Measurements from ENCODE around the gene TEFM. TPM values are rescaled to one million over a fixed set of nuclear protein-coding genes. Genes with fewer than 3 reads are reported as not detected.

The TEFM gene
- total and polyA plus RNA-seq, 2 of the 8 experiments (the other 6 are each of a cell fraction or from before 2014, with no cell fraction given), result 6.1 to 10.9 TPM

- no peak overlapping the region for H3K27ac ChIP-seq (ENCODE audit: low read depth, low read length)
- H3K27me3 ChIP-seq (replicated peaks in 1 of 4; ENCODE audit: control insufficient read depth in 3 of 4, extremely low read depth in 1 of 4, insufficient read depth in 3 of 4, low read length in 3 of 4), result no peaks in the 10 kb centered on the region
- no peak overlapping the region for H2BK20ac ChIP-seq (ENCODE audit: low read length)
- no peaks in the 10 kb centered on the region for H3K9me3 ChIP-seq (ENCODE audit: insufficient read depth in 2 of 2, low read depth in 1 of 2, low read length in 1 of 2)
- 97% methylated on average over 6 of the region's 6 CpGs; no CpG with 5 or more reads in 1 of the 2 experiments for WGBS, 2 experiments (ENCODE audit: extremely low coverage in 1 of 2, insufficient coverage in 1 of 2, insufficient read length in 1 of 2, insufficient replicate concordance in 2 of 2, low coverage in 1 of 2, low lambda C conversion rate in 2 of 2, missing lambda C conversion rate in 1 of 2)
- ChIA-PET CTCF (ENCODE audit: partially characterized antibody) (interaction anchor here (0.5 kb wide), 1 partner anchor 195 kb away, joined by 3 read pairs; no protein-coding TSS in a partner anchor), POLR2A (ENCODE audit: partially characterized antibody) (interaction anchor here (1.2 kb wide), 1 partner anchor 32 kb away, joined by 4 read pairs; no protein-coding TSS in a partner anchor)
- no peak overlapping the region for H3K18ac ChIP-seq (ENCODE audit: extremely low read depth, low read length)
- no peak overlapping the region for H3K4me2 ChIP-seq (ENCODE audit: insufficient read depth in 1 of 2, low read depth in 2 of 2, low read length in 2 of 2)
- H3K36me3 ChIP-seq (ENCODE audit: control insufficient read depth in 2 of 4, insufficient read depth in 4 of 4, low read length in 3 of 4), result peaks cover 8 to 67% (median 21%) of the 10 kb centered on the region in 4 experiments; a peak in 7 of 8 replicates
- H3K4ac ChIP-seq (replicated peaks; ENCODE audit: insufficient read length, low read depth, low read length), result no peak overlapping the region
- FAIRE-seq (no peak), DNase-seq (ENCODE audit: low read depth in 1 of 2, low spot score in 2 of 2) (no peak)
- no peak overlapping the region for H4K8ac ChIP-seq (ENCODE audit: extremely low read depth, insufficient read depth, low read length)
- H3K14ac ChIP-seq (ENCODE audit: insufficient read length), result no peak overlapping the region
- no peak overlapping the region for H3K9ac ChIP-seq (replicated peaks in 1 of 4; ENCODE audit: extremely low read depth in 1 of 4, low read depth in 3 of 4, low read length in 3 of 4)
- H4K20me1 ChIP-seq (replicated peaks in 1 of 2; ENCODE audit: control insufficient read depth in 1 of 2, insufficient read depth in 2 of 2, low read length in 2 of 2), result no peaks in the 10 kb centered on the region
- H2BK120ac ChIP-seq (replicated peaks; ENCODE audit: low read depth, low read length), result no peak overlapping the region
- H2BK5ac ChIP-seq (ENCODE audit: low read depth, low read length), result no peak overlapping the region
- H3K79me2 ChIP-seq (ENCODE audit: control insufficient read depth in 1 of 2, insufficient read depth in 2 of 2, low read length in 2 of 2), result no peaks in the 10 kb centered on the region
- H3K4me1 ChIP-seq (replicated peaks in 1 of 4; ENCODE audit: control insufficient read depth in 3 of 4, insufficient read depth in 4 of 4, low read length in 3 of 4), result no peaks in the 10 kb centered on the region
- no peak overlapping the region for H4K5ac ChIP-seq (ENCODE audit: insufficient read length, low read depth, low read length)
- H3K79me1 ChIP-seq (ENCODE audit: low read depth, low read length), result no peaks in the 10 kb centered on the region
- no peak overlapping the region for H3K23ac ChIP-seq (ENCODE audit: insufficient read length)
- H4K91ac ChIP-seq (replicated peaks; ENCODE audit: insufficient read length, low read length), result no peak overlapping the region
- no peak for TF ChIP-seq SP2 (IDR thresholded peaks at IDR 0.05; ENCODE audit: low read length)
- TF ChIP-seq RFX5 (IDR thresholded peaks at IDR 0.05; ENCODE audit: borderline replicate concordance, low read depth, low read length), result no peak
- no peak for TF ChIP-seq RNF2 (IDR thresholded peaks at IDR 0.05; ENCODE audit: borderline replicate concordance, low read depth, low read length, missing control alignments, poor library complexity, severe bottlenecking)
- TF ChIP-seq HDAC6 (IDR thresholded peaks at IDR 0.05; ENCODE audit: low read depth, low read length), result no peak
- no peak for TF ChIP-seq SP4 (IDR thresholded peaks at IDR 0.05; ENCODE audit: low read length)
- no peak for TF ChIP-seq CEBPB (IDR thresholded peaks at IDR 0.05; ENCODE audit: low read depth, low read length)
- TF ChIP-seq KDM1A (IDR thresholded peaks at IDR 0.05; ENCODE audit: borderline replicate concordance, low read length), result no peak
- no peak for TF ChIP-seq RBBP5 (IDR thresholded peaks at IDR 0.05; ENCODE audit: borderline replicate concordance, low read depth, low read length)
- TF ChIP-seq BRCA1 (IDR thresholded peaks at IDR 0.05; ENCODE audit: low read depth, low read length), result no peak
- TF ChIP-seq POU5F1 (IDR thresholded peaks at IDR 0.05; ENCODE audit: low read depth, low read length), result no peak
- no peak for TF ChIP-seq SAP30 (IDR thresholded peaks at IDR 0.05; ENCODE audit: insufficient read depth, insufficient replicate concordance, low read length)
- H3K4me3 ChIP-seq (ENCODE audit: extremely low read depth in 1 of 4, insufficient read depth in 2 of 4, low read depth in 3 of 4, low read length in 4 of 4), result no peak overlapping the region
- H3K56ac ChIP-seq (replicated peaks; ENCODE audit: insufficient read length, low read depth, low read length), result no peak overlapping the region
- H2AFZ ChIP-seq (ENCODE audit: low read length), result no peak overlapping the region
- H2BK12ac ChIP-seq (ENCODE audit: low read depth, low read length), result no peak overlapping the region
- H2BK15ac ChIP-seq (ENCODE audit: low read length), result no peak overlapping the region
- H3K23me2 ChIP-seq (ENCODE audit: low read depth, low read length), result no peaks in the 10 kb centered on the region
- H2AK5ac ChIP-seq (ENCODE audit: low read depth, low read length), result no peak overlapping the region
Measured at GRCh38 chr17:30869005-30869404, 37.0 kb downstream of the TEFM start.
